Measurements from ENCODE around the gene POLDIP3.
"Not testable (repeated sequence)": the region's sequence is repeated elsewhere in the genome, so short reads cannot be mapped to it uniquely, and the experiment has no call there.

Gene POLDIP3

DNA sequence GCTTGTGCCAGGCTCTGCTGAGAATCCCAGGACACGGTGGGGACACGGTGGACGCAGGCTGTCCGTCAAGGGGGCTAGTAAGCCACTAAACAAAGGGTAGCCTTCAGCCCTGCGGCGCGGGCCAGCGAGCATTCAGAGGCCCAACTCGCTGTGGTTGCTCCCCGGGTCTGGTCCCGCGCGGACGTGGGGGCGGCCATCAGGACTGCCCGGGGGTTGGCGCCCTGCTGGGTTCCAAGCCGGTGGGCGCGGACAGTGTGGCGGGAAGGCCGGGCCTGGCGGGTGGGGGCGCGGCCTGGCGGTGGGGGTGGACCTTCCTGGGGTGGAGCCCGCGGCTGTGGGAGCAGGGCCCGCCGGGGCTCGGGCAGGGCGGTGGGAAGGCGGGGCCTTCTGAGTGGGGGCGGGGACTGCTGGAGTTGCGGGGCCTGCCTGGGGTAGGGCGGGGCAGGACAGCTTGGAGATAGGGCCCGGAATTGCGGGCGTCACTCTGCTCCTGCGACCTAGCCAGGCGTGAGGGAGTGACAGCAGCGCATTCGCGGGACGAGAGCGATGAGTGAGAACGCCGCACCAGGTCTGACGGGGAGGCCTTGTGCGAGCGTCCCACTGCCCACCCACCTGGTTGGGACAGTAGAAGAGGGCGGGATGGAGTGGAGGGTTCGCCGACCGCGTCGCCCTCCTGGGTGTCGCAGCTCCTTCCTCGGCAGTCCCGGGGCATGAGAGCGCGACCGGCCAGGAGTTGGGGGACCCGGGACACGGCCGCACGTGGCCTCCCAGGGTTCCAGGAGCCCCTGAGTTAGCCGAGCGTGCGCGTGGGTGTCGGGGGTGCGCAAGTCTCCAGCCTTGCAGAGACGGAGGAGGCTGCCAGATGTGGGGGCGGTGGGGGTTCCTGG lies 61.0 kb downstream of the POLDIP3 start, which contains the start of gene SERHL2:
Gene SERHL2, plus strand, starts transcription at position 482 of the 887 bp plus-strand sequence. Its CDS starts 65 bp downstream, at position 547.
- TF ChIP-seq, protein P1, sequence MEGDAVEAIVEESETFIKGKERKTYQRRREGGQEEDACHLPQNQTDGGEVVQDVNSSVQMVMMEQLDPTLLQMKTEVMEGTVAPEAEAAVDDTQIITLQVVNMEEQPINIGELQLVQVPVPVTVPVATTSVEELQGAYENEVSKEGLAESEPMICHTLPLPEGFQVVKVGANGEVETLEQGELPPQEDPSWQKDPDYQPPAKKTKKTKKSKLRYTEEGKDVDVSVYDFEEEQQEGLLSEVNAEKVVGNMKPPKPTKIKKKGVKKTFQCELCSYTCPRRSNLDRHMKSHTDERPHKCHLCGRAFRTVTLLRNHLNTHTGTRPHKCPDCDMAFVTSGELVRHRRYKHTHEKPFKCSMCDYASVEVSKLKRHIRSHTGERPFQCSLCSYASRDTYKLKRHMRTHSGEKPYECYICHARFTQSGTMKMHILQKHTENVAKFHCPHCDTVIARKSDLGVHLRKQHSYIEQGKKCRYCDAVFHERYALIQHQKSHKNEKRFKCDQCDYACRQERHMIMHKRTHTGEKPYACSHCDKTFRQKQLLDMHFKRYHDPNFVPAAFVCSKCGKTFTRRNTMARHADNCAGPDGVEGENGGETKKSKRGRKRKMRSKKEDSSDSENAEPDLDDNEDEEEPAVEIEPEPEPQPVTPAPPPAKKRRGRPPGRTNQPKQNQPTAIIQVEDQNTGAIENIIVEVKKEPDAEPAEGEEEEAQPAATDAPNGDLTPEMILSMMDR (IDR thresholded peaks at IDR 0.05; ENCODE audit: low read depth, low read length, missing control alignments), result no peak
- H3K4me3 ChIP-seq (ENCODE audit: low read depth, low read length), result peak within 1 kb of the TSS; percentile 45
- DNase-seq (ENCODE audit: low read depth), result no peak

DNA sequence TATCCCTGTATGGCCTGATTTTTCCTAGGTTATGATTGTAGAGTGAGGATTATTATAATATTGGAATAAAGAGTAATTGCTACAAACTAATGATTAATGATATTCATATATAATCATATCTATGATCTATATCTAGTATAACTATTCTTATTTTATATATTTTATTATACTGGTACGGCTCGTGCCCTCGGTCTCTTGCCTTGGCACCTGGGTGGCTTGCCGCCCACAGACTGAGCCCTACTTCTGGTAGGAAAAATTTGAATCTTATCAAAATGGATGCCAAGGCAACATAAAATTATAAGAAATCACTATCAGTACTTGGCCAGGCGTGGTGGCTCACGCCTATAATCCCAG lies 62.4 kb downstream of the POLDIP3 start:
- DNase-seq (ENCODE audit: low read depth); H3K4me3 ChIP-seq (ENCODE audit: low read depth, low read length): not testable (repeated sequence)

DNA sequence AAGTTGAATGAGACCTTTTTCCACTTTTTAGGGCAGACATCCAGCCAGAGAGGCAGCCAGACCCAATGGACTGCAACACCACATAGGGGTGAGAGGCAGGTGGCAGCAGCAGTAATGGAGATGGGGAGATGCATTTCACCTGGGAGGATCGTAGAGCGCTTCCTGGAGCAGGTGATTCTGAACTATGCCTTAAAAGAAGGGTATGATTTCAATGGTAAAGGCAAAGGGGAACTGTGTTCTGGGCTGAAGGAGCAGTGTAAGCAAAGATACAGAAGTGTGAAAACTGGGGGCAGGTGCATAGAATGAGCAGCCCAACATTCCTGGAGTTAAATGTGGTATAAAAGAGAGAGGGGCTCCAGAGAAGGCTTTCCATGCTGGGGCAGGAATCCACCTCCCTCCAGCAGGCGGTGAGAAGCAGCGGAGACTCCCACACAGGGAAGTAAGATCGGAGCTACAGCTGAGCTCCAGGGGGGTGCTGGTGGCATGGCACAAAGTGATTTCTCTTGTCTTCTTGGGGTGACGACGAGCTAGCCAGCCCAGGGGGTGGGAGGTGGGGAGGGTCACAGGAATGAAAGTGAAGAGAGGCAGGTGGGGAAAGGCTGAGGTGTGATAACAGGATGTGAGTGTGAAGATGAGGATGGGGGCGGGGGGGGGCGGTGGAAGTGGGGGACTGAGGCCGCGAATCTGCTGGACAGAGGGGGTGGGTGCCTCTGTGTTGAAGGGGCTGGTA lies 65.2 kb downstream of the POLDIP3 start:
- no peak overlapping the region for H3K4me3 ChIP-seq (ENCODE audit: low read depth, low read length)
- TF ChIP-seq, protein P1 (IDR thresholded peaks at IDR 0.05; ENCODE audit: low read depth, low read length, missing control alignments), result no peak
- no peak for DNase-seq (ENCODE audit: low read depth)

DNA sequence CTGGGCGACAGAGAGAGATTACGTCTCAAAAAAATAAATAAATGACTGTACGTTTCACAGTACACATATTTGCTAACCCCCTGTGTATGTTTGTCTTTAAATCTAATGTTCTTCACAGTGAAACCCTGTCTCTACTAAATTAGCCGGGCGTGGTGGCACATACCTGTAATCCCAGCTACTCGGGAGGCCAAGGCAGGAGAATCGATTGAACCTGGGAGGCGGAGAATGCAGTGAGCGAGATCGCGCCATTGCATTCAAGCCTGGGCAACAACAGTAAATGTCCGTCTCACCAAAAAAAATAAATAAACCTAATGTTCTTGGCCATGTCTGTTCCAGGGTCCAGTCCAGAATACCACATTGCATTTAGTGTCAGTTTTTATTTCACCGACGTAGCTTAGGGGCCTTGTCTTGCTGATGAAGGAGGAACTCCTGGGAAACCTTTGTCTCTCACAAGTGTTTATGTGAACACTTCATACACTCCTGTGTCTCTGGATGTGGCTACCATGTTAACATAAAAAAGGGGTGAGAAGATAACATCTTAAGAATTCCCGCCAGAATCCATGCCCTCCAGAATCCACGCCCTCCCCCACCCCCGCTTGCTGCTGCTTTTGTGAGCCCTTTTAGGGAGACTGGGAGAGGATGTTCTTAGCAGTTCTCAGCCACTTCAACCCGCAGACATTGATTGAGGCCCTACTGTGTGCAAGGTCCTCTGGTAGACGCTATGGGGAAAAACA lies 65.9 kb downstream of the POLDIP3 start:
- no peak overlapping the region for H3K4me3 ChIP-seq (ENCODE audit: low read depth, low read length)
- TF ChIP-seq, protein P1 (IDR thresholded peaks at IDR 0.05; ENCODE audit: low read depth, low read length, missing control alignments), result no peak
- DNase-seq (ENCODE audit: low read depth), result no peak

DNA sequence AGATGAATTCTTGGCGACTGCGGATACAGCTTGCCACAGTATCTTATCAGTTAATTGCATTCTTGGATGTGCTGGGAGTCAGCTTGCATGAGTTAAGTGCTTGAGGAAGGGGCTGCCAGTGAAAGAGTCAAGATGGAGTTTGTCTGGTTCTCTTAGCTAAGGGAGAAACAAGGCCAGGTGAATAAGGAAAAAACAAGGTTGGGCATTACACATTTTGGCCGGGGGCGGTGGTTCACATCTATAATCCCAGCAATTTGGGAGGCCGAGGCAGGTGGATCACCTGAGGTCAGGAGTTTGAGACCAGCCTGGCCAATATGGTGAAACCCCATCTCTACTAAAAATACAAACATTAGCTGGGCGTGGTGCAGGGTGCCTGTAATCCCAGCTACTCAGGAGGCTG lies 66.6 kb downstream of the POLDIP3 start:
- not testable (repeated sequence) for H3K4me3 ChIP-seq (ENCODE audit: low read depth, low read length); DNase-seq (ENCODE audit: low read depth)

- TF ChIP-seq, protein P1 (IDR thresholded peaks at IDR 0.05; ENCODE audit: low read depth, low read length, missing control alignments), result no peak
These were observed 67.1 kb downstream of the POLDIP3 start for GRCh38 chr22:42547562-42547961.

DNA sequence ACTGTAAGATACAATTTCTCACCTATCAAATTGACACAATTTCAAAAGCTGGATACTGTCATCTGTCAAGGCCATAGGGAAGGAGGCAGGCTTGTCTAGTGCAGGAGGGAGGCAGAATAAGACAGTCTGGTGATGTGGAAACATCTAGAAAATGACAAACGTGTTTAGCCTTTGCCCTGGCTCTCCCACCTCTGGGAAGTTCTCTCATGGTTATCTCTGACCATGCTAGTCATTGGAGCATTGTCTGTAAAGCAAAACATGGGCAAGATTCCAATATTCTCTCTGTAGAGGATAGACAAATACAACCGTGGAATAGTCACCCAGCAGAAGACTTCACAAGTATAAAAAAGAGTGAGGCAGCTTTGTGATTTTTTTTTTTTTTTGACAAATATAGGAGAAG lies 70.0 kb downstream of the POLDIP3 start:
- no peak for DNase-seq (ENCODE audit: low read depth)
- TF ChIP-seq, protein P1 (IDR thresholded peaks at IDR 0.05; ENCODE audit: low read depth, low read length, missing control alignments), result no peak
- no peak overlapping the region for H3K4me3 ChIP-seq (ENCODE audit: low read depth, low read length)

More at GRCh38 chr22:42547562-42547961, 67.1 kb downstream of the POLDIP3 start:
- no peak for DNase-seq (ENCODE audit: low read depth)
- no peak overlapping the region for H3K4me3 ChIP-seq (ENCODE audit: low read depth, low read length)

DNA sequence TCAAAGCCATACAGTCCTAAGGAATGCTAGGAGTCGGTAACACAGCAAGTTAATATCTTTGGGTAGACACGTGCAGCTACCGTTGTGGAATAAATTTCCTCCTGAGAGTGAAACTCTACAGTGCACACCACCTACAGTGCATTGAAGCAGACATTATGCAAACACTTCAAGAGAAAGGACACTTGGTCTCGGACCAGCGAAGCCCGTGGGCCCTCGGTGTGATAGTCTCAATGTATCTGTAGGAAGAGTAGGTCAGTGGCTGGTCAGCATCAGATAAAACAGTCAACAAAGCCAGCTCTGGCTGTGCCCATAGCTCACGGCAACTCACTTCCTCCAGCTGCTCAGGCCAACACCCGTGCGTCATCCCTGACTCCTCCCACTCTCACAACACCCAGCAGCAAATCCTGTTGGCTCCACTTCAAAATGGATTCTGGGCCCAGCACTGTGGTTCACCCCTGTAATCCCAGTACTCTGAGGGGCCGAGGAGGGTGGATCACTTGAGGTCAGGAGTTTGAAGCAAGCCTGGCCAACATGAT lies 75.4 kb downstream of the POLDIP3 start:
- H3K4me3 ChIP-seq (ENCODE audit: low read depth, low read length); DNase-seq (ENCODE audit: low read depth): not testable (repeated sequence)

DNA sequence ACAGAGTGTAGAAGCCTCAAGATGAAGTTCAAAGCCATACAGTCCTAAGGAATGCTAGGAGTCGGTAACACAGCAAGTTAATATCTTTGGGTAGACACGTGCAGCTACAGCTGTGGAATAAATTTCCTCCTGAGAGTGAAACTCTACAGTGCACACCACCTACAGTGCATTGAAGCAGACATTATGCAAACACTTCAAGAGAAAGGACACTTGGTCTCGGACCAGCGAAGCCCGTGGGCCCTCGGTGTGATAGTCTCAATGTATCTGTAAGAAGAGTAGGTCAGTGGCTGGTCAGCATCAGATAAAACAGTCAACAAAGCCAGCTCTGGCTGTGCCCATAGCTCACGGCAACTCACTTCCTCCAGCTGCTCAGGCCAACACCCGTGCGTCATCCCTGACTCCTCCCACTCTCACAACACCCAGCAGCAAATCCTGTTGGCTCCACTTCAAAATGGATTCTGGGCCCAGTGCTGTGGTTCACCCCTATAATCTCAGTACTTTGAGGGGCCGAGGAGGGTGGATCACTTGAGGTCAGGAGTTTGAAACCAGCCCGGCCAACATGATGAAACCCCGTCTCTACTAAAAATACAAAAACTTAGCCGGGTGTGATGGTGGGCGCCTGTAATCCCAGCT lies 77.4 kb downstream of the POLDIP3 start:
- not testable (repeated sequence) for DNase-seq (ENCODE audit: low read depth); H3K4me3 ChIP-seq (ENCODE audit: low read depth, low read length)

- H3K4me3 ChIP-seq (ENCODE audit: low read depth, low read length); DNase-seq (ENCODE audit: low read depth): not testable (repeated sequence)
These were observed 78.0 kb downstream of the POLDIP3 start for GRCh38 chr22:42536634-42537033.
